Liver (tissue), 3 donors: ENCODE measurements around the gene AMMECR1.

Experiments used
- EGR1 ChIP-seq, 2 donors: IDR thresholded peaks; 2 replicates each; pipeline ENCODE4 v1.6.1; 2016 to 2018; ENCODE audit warnings: antibody characterized with exemption in 2 of 2, low read depth in 2 of 2
- MAX ChIP-seq: IDR thresholded peaks from 2 replicates; pipeline ENCODE4 v1.6.1; 2016; ENCODE audit warnings: antibody characterized with exemption
- RAD21 ChIP-seq, 2 donors: IDR thresholded peaks; 2 replicates each; pipeline ENCODE4 v1.6.1; 2016; ENCODE audit warnings: antibody characterized with exemption in 2 of 2, mild to moderate bottlenecking in 2 of 2
- RXRA ChIP-seq, 2 donors: IDR thresholded peaks; 2 replicates each; pipeline ENCODE4 v1.6.1; 2017 to 2018; ENCODE audit warnings: antibody characterized with exemption in 2 of 2, mild to moderate bottlenecking in 1 of 2
- SP1 ChIP-seq: IDR thresholded peaks from 2 replicates; pipeline ENCODE4 v1.6.1; 2018; ENCODE audit warnings: antibody characterized with exemption, mild to moderate bottlenecking
- TAF1 ChIP-seq: conservative IDR thresholded peaks from 2 replicates; pipeline ENCODE4 v1.6.1; 2016; ENCODE audit warnings: antibody characterized with exemption, mild to moderate bottlenecking
- TF ChIP-seq, protein P1 (sequence below): fragments of 150-350 bp; IDR thresholded peaks from 2 replicates; pipeline ENCODE4 v1.5.1; 2017; ENCODE audit warnings: improper control_type of control experiment, low read depth, low read length; ENCODE audit not compliant: missing input control
- donor health status: healthy.
- donor health status: healthy.

GRCh38 chrX:110268886-110269285, 49.0 kb downstream of the AMMECR1 start:
- no peak for TF ChIP-seq TAF1
- TF ChIP-seq, protein P1, sequence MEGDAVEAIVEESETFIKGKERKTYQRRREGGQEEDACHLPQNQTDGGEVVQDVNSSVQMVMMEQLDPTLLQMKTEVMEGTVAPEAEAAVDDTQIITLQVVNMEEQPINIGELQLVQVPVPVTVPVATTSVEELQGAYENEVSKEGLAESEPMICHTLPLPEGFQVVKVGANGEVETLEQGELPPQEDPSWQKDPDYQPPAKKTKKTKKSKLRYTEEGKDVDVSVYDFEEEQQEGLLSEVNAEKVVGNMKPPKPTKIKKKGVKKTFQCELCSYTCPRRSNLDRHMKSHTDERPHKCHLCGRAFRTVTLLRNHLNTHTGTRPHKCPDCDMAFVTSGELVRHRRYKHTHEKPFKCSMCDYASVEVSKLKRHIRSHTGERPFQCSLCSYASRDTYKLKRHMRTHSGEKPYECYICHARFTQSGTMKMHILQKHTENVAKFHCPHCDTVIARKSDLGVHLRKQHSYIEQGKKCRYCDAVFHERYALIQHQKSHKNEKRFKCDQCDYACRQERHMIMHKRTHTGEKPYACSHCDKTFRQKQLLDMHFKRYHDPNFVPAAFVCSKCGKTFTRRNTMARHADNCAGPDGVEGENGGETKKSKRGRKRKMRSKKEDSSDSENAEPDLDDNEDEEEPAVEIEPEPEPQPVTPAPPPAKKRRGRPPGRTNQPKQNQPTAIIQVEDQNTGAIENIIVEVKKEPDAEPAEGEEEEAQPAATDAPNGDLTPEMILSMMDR = no peak
- no peak for TF ChIP-seq RXRA (IDR thresholded peaks at IDR 0.05)
- no peak for TF ChIP-seq RAD21 (IDR thresholded peaks at IDR 0.05)
- TF ChIP-seq EGR1 (IDR thresholded peaks at IDR 0.05; ENCODE audit: low read depth in 2 of 2) = no peak
- no peak for TF ChIP-seq MAX
- TF ChIP-seq SP1 = no peak
